ENCODE results near the gene MAP2K2. TPM values are rescaled to one million over a fixed set of nuclear protein-coding genes. Genes with fewer than 3 reads are reported as not detected.
A peak's percentile ranks its signal among the peaks of the same experiment; 100 is the strongest.

MAP2K2 gene
- total and polyA plus RNA-seq, 9 of the 15 experiments (the other 6 are each of a cell fraction or from before 2014, with no cell fraction given): 1.0 to 151 (median 58.3) TPM

- DNase-seq (ENCODE audit: extremely low read depth in 1 of 4, low spot score in 3 of 4) (no peak), ATAC-seq (no peak), FAIRE-seq (no peak)
- H3K4me1 ChIP-seq (replicated peaks in 1 of 2; ENCODE audit: control insufficient read depth in 2 of 2, insufficient read depth in 2 of 2, low read length in 2 of 2): peaks cover 36 to 87% of the 10 kb centered on the region in 2 experiments; a peak in 4 of 5 replicates
- H3K9me1 ChIP-seq (ENCODE audit: control insufficient read depth, insufficient read depth, low read length): peaks cover 20% of the 10 kb centered on the region
- peaks cover 62% of the 10 kb centered on the region; the same call in 2 of the 3 replicates for H3K36me3 ChIP-seq (ENCODE audit: control insufficient read depth, insufficient read depth, low read length)
- no peak overlapping the region for H2AFZ ChIP-seq (ENCODE audit: low read depth, low read length)
- H3K27me3 ChIP-seq (ENCODE audit: control insufficient read depth in 2 of 2, insufficient read depth in 2 of 2, low read length in 2 of 2): no peaks in the 10 kb centered on the region
- H3K27ac ChIP-seq (ENCODE audit: extremely low read depth, low read depth, low read length): peak overlapping the region; percentile 95
- H3K4me3 ChIP-seq: peak overlapping the region; percentile 95
- no TSS peak for BruUV-seq (replicated peaks)
- no peaks in the 10 kb centered on the region for H3K9me3 ChIP-seq (replicated peaks; ENCODE audit: control insufficient read depth, insufficient read depth, low read depth, low read length)
- ChIA-PET POLR2A (interaction anchor here (0.6 to 0.7 kb wide), 2 partner anchors 53 to 92 kb away, joined by 3 to 4 read pairs; no protein-coding TSS in a partner anchor), CTCF (ENCODE audit: low intra/inter-chr PET ratio) (no interaction called here)
- WGBS (ENCODE audit: insufficient coverage, low coverage, missing lambda C conversion rate): 71% methylated on average over 24 of the region's 30 CpGs
- in situ Hi-C loops (cut with MboI): no loop called here
- peak overlapping the region; percentile 89 to 95; a peak in 3 of 4 replicates for H3K9ac ChIP-seq (ENCODE audit: insufficient read depth in 1 of 2, low read depth in 2 of 2, low read length in 2 of 2)
- peak overlapping the region; percentile 82 for H3K4me2 ChIP-seq (ENCODE audit: insufficient read depth, low read length)
- intact Hi-C loops (cut with micrococcal nuclease): loop anchor here (10.0 kb wide), 1 partner anchor 122 kb away; the partner anchor contains the start of genes ANKRD24 and SIRT6
- H4K20me1 ChIP-seq (replicated peaks; ENCODE audit: control insufficient read depth, insufficient read depth, low read length): peaks cover 60% of the 10 kb centered on the region
- peaks cover 78% of the 10 kb centered on the region for H3K79me2 ChIP-seq (ENCODE audit: control insufficient read depth, insufficient read depth, low read length)
- peak in 1 of 2 experiments; percentile 65; a peak in 2 of 4 replicates for TF ChIP-seq RCOR1 (IDR thresholded peaks at IDR 0.05; ENCODE audit: borderline replicate concordance in 1 of 2, low read depth in 2 of 2, low read length in 2 of 2)
- no peak for TF ChIP-seq ZNF830 (CRISPR knock-in tag; IDR thresholded peaks at IDR 0.05)
- TF ChIP-seq ZNF780A (CRISPR knock-in tag; IDR thresholded peaks at IDR 0.05): no peak
- TF ChIP-seq SIRT6 (IDR thresholded peaks at IDR 0.05; ENCODE audit: low read depth, low read length): no peak
- no peak for TF ChIP-seq SRSF1 (IDR thresholded peaks at IDR 0.05; ENCODE audit: low read depth, low read length)
- no peak for TF ChIP-seq CCNT2 (IDR thresholded peaks at IDR 0.05; ENCODE audit: borderline replicate concordance, extremely low read depth, insufficient read length, low read depth, low read length)
- no peak for TF ChIP-seq RNF219 (CRISPR knock-in tag; IDR thresholded peaks at IDR 0.05)
- TF ChIP-seq RBFOX2 (IDR thresholded peaks at IDR 0.05; ENCODE audit: low read depth, low read length): peak; percentile 58
- TF ChIP-seq RBM25 (IDR thresholded peaks at IDR 0.05; ENCODE audit: low read depth, low read length, severe bottlenecking): peak; percentile 89
- TF ChIP-seq THAP7 (CRISPR knock-in tag; IDR thresholded peaks at IDR 0.05): no peak
- TF ChIP-seq RFX1 (IDR thresholded peaks at IDR 0.05): no peak
- TF ChIP-seq CHD4 (IDR thresholded peaks at IDR 0.05; ENCODE audit: insufficient read depth, insufficient replicate concordance, low read depth, low read length, poor library complexity, severe bottlenecking): no peak
- no peak for TF ChIP-seq MBD1 (CRISPR knock-in tag; IDR thresholded peaks at IDR 0.05)
- TF ChIP-seq MBD2 (IDR thresholded peaks at IDR 0.05; ENCODE audit: borderline replicate concordance, low read depth): no peak
- no peak for TF ChIP-seq SMARCE1 (IDR thresholded peaks at IDR 0.05)
- peak; percentile 42; the same call in 1 of the 2 replicates for TF ChIP-seq HDAC2 (IDR thresholded peaks at IDR 0.05)
- TF ChIP-seq ZEB2 (IDR thresholded peaks at IDR 0.05): no peak
These were observed 61.2 kb downstream of the MAP2K2 start for GRCh38 chr19:4062419-4063368.
